Measurements from ENCODE around the gene NDUFB6.
"Not testable (repeated sequence)": the region's sequence is repeated elsewhere in the genome, so short reads cannot be mapped to it uniquely, and the experiment has no call there.

NDUFB6 gene

DNA sequence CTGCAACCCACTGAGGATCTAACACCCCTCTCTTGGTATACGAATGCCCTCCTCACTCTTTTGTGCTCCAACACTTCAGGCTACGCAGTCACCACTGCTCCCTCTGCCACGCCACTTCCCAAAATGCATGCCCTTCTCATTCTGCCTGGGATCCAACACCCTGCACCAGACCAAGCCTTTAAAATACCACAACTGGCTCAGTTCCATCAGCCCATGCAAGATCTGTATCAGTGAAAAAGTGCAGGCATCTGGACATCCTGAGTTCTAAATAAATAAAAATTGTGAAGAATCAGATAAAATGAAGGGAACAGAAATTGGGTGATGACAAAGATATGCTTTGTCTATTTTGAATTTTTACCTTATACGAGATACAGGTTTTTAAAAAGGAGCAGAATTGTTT, 2.7 kb downstream of the NDUFB6 start:
- DNase-seq: no peak

DNA sequence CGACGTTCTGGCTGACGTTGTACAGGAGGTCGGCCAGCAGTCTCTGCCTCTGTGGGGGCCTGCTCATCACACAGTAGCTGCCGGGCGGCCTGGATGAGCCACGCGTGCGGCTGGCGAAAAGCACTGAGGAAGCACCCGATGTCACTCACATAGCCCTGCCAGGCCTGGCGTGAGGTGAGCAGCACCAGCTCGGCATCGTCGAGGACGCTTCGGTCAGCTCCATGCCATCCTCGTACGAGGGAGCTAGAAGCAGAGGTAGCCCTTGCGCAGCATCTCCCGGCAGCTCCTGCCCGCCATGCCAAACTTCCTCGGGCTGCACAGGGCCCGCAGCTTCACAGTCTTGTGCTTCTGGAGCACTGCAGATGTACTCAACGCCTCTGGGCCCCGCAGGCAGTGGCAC, 6.2 kb downstream of the NDUFB6 start:
- no peak for DNase-seq

DNA sequence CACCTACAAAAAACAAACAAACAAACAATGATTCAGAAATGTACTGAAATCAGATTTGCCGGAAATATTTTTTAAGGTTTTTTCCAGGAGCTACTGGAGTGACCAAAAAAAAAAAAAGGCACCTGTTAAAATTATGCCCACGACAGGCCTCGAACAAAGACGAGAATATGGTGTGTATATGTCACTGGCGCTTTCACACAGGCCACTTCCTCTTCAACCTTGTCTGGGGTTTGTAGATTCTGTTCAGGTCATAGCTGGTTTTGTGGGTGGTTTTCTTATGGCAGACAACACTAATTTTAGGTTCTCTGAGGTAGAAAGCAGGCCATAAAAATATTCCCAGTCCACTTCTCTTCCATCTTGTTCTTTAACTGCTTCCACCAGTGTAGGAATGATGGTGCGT, 7.0 kb downstream of the NDUFB6 start:
- DNase-seq: no peak

DNA sequence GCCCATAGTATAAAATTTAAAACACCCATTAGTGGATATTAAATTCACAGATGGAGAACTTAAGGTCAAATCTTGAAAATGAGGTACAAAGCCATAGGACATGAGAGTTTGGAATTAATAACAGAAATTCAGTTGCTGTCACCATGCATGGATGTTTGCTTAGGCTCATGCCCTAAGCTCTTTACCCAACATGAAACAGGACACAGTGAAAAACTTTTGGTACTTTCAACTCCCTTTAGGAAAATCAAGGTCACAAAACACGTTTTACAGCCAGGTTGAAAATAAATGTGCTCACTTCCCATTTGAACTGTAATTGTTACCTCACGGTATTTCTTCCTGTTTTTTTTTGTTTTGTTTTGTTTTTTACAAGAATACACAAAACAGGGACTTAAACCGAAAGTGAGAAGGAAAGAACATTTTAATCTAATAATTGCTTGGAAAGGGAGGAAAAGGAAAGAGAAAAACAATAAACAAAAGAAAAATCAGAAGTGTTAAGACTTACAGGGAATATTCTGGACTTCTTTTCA, 14.5 kb downstream of the NDUFB6 start:
- DNase-seq: no peak

DNA sequence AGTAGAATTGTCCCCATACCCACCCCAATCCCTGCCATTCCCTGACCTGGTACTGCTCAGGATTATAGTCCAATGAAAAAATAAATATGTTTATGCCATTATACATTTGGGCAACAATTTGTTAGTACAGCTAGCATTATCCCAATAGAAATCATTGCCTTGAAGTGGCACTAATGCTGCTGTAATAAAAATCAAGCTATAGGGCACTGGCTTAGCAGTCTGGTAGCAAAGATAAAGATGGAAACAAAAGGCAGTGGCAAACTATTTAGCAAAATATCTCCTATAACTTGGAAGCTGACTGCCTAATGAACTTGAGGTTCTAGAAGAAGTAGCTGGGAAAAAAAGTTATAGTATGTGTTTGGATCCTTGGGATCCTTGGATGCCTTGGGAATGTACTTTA, 18.4 kb downstream of the NDUFB6 start:
- no peak for DNase-seq

DNA sequence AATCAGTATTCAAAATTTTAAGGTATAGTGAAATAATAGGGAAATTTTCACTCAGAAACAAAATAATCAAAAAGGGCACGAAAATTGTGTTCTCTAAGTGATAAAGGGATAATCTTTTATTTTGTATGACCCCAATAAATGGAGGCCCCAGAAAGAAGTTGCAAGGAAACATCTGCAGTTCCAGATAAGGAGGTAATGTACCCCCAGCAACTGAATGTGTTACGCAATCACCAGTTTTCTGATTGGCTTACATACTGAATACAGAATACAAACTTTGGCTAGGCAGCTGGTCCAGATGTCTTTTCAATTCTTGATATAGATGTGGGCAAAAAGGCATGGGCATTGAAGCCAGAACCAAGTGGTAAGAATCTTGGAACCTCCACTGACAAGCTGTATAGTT, 18.9 kb downstream of the NDUFB6 start:
- DNase-seq: no peak

DNA sequence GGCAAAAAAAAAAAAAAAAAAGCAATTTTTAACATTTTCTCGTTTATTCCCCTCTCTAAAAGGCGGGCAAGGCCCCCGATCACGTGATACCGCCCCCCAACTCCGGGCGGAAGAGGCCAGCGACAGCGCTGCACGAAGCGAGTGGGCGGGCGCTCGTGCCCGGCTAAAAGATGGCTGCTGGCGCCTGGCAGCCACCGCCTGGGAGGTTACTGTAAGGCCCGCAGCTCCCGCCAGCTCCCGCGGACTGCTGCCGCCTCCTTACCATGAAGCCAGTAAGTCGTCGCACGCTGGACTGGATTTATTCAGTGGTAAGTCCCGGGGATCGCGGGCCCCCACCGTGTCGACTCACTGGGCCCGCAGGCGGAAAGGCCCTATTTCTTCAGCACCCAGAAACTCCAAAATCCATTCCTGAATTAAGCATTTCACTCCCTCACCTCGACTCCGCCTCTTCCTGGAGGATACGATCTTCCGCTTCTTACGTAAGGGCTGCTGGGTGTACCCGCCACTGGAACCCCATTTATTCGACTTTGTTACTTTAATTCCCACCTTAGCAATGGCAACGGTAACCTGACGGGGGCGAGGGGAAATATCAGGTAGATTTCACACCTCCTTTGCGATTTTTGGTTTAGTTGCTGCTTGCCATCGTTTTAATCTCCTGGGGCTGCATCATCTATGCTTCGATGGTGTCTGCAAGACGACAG, 20.6 kb downstream of the NDUFB6 start, which contains the start of the genes SMIM27 and TOPORS:
TSS of gene SMIM27 (plus strand) at position 156 of the 701 bp plus-strand sequence. CDS start at position 264, 108 bp downstream.
TSS of gene TOPORS (minus strand) at position 415 of the 701 bp plus-strand sequence. CDS start at position 265, 150 bp downstream.
- DNase-seq: peak; percentile 90 to 92

DNA sequence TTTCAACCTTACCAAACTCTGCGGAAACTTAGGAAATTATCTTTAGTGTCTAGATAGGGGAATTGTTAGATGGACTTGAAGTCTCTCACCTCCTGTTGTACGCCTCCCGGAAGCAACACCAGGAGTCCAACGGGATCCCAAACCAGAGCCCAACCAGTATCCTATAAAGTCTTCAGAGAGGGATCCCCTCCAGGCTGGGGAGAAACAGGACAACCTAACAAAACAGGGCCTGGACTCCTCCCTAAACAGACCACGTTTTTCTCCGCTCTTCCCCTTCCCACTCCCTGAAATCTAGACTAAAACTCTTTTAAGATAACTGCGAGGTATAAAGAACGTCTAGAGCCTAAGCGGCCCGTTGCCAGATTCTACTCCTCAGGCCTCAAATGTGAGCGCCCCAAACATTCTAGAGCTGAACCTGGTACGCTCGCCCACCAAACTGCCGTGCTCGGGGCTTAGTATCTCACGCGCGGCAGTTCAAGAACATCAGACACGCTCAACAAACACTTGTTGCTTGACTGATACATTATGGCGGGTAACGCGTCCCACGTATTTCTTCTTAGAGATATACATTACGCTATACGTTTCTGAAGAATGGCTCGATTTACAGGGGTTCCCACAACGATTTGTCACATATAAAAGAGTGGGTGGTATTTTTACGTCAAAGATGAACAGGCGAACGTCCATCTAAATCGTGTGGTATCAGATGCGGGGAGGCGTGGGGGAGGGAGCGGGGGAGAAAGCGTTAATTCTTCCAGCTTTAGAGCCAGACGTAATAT, 21.5 kb downstream of the NDUFB6 start:
- peak; percentile 69 for DNase-seq

DNA sequence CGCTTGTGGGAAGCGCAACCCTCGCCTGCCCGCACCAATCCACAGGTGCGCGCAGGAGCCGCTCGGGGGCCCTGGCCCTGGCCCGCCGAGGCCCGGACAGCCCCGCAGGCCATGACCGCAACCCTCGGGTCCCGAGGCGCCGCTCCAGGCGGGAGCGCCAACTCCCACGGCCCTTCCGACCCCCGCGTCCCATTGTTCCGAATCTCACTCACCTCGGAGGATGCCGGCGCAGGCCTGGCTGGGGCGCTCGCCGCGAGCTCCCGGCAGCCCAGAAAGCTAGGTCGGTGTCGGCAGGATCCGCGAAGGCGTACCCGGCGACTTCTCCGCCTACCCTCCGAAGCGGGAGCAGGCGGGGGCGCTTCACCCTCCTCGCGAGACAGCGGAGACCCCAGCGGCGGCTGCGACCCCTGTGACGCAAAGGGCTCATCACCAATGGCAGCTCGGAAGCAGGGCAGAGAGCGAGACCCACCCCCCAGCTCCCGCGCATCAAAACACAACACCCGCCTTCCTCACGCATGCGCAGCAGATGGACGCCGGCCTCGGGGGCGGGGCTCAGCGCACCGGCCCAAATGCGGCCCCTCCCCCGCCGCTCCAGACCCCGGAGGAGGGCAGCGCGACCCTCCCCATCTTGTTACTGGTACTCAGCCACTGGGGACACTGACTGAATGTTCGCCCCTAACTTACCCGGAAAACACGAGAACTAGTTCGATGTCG, 22.2 kb downstream of the NDUFB6 start:
- DNase-seq: peak; percentile 93

DNA sequence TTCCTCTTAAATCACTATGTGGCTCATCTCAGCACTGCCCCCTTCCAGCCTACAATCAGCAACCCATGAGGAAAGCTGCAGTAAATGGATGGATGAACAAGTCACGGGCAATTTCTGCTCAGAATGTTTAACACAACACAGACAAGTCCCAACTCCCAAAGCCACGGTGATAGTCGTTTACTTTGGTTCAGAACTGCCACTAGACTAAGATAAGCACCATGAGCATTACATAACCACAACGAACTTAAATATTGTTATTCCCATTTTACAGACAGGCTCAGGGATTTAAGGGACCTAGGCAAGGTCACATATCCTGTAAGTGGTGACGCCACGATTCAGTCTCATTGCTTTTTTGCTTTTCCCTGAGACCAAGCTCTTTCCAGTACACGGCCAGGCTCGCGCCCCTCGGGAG, 22.8 kb downstream of the NDUFB6 start:
- no peak for DNase-seq

DNA sequence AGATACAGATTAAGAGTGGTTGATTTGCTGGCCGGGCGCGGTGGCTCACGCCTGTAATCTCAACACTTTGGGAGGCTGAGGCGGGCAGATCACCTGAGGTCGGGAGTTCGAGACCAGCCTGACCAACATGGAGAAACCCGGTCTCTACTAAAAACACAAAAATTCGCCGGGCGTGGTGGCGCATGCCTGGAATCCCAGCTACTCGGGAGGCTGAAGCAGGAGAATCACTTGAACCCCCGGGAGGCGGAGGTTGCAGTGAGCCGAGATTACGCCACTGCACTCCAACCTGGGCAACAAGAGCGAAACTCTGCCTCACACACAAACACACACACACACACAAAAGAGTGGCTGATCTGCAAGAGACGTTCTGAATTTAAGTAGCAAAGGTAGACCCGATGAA, 24.7 kb downstream of the NDUFB6 start:
- DNase-seq: not testable (repeated sequence)

DNA sequence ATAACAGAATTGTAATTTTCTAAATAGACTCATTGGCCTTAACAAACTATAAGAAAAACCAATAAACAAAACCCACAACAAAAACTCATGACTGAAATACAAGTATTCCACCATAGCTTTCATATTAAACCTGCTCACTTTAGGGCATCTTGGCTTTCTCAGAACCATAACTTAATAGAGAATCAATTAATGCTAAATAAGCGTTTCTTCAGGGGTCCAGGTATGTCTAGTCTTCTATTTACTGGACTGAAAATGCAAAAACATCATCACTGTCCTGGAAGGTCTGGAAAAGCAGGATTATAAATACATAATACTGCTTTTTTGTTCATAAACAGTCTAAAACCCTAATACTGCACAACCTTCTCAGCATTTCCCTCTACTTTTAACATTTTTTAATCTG, 27.1 kb downstream of the NDUFB6 start:
- no peak for DNase-seq

DNA sequence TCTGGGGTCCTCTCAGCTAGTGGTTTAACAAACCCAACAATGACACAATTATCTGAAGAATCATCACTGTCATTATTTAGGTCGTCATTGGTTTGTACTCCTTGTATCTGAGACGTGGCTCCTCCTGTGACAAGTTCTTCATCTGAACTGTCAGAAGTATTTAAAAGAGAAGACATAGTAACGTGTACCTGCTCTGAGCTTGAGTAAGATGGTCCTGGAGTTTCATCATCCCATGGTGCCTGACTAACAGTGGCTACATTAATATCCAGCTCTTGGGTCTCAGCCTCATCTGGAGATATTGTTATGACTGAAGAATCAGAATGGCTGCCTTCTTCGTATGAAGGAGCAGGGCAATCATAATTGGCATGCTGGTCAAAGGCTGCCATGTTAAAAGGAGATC, 29.9 kb downstream of the NDUFB6 start:
- no peak for DNase-seq

DNA sequence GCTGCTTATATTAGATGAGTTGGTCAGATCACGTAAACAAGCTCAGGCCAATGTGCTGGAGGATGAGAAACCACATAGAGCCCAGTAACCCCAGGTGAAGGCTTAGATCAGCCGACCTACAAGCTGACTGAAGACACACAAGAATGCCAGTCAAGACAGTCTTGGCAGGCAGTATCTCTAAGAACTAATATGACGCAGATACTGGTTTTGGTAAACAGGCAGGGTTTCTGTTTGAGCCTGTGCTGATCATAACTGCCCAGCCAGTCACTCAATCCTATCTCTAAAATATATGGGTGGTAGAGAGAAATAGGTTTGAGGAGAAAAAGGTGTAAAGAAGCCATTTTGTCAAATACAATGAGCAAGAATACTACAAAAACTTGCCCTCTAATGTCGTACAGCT, 39.1 kb downstream of the NDUFB6 start:
- no peak for DNase-seq

DNA sequence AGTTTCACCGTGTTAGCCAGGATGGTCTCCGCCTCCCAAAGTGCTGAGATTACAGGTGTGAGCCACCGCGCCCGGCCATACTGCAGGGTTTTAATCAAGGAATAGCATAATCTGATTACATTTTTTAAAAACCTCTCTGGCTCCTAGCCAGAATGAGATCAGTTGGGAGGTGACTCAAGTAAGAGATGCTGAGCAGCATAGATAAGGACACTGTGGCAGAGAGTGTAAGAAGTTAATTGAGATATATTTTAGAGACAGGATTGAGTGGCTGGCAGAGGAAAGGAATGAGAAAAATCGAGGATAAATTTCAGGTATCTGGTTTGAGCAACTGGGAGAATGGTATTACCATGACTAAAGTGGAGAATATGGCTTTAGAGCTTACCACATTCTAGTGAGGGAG, 39.6 kb downstream of the NDUFB6 start:
- DNase-seq: no peak

DNA sequence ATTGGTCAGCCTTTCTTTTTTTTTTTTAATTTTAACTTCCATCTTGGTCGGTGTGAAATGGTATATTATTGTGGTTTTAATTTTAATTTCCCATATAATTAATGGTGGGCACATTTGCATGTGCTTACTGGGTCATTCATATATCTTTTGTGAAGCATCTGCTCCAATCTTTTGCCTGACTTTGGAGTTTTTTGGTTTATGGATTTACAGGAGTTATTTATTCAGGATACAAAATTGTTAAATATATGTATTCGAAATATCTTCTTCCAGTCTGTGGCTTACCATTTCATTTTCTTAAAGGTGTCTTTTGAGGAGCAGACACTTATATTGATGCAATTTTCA, 46.3 kb downstream of the NDUFB6 start:
- DNase-seq: no peak

DNA sequence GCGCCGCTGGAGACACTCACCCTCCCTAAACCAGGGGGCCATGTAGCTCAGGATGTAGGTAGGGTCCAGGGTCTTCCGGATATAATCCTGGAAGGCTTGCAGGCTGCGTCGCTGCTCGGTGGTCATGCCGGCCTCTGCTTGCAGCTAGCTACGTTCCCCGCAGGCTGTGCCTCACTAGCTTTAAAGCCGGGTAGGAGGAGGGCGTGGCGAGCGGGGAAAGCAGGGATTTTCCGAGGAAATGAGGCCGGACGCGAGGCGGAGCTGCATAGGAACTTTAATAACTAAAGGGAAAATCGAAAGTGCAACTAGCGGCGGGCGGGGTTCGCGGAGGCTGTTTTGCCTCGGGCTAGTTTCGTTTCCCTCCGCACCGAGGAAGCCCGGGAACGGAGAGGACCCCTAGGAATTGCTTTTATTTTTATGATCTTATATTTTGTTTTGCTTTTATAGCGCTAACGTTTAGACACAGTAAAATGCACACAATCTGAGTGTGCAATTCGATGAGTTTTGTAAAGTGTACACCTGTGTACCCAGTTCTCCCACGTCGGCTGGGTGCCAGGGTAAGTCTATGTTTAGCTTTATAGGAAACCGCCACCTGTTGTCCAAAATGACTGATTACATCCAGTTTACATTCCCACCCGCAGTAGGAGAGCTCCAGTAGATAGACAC, 46.8 kb downstream of the NDUFB6 start, which contains the start of gene RIGI:
TSS of gene RIGI (minus strand) at position 156 of the 666 bp plus-strand sequence. CDS start at position 126, 30 bp downstream.
- DNase-seq: peak; percentile 77 to 78

DNA sequence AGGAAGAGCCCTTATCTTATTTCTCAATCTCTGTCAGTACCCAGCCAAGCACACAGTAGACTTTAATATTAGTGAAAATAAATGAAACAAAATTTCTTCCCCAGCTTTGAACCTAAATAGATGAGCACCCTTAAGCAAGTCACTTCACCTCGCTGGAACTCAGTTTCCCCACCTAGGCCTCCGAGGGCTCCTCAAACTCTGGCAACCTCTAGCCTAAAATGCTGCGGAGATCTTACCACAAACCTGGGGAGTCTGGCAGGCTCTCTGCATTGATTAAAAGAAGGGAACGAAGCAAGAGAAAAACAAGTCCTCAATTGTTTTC, 47.3 kb downstream of the NDUFB6 start:
- DNase-seq: no peak

DNA sequence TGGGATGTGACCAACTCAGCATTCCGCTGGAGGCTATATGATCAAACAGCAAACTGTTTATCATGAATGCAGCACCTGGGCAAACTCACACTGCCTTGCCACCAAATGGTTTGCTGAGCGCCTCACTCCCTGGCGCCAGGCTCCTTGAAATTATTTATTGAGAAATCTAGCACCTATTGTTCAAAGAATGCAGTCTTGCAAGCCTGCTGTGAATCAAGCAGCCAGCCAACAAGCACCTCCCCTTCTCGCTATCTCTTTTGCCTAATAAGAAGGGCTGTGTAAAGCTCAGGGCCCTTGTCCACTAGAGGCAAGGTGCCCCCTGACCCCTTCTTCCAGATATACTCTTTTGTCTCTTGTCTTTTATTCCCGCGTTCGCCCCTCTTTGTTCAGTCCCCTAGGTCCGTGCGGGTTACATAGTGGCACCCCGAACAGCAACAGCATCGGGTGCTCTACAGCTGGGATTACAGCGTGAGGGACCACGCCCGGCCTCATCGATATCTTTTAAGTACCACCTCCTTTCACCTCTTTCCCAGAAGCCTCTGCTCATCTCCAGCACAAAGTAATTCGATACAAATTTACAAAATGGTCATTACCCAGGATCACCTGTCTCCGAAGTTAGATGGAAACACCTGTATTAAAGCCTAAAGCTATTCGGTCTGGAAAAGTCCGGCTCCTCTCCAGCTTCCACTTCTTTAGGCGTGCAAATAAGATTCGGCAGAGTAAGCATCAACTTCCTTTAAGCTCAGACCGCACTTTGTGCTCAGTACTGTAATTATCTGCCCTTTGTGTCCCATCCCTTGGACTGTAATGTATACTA, 47.9 kb downstream of the NDUFB6 start:
- DNase-seq: peak; percentile 35 to 43

DNA sequence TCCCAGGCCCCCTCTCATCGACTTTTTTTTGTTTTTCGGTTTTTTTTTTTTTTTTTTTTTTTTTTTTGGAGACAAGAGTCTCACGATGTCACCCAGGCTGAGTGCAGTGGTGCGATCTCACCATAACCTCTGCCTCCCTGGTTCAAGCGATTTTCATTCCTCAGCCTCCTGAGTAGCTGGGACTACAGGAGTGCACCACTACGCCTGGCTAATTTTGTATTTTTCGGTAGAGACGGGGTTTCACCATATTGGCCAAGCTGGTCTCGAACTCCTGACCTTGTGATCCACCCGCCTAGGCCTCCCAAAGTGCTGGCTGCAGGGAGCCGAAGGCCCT, 48.4 kb downstream of the NDUFB6 start:
- not testable (repeated sequence) for DNase-seq

DNA sequence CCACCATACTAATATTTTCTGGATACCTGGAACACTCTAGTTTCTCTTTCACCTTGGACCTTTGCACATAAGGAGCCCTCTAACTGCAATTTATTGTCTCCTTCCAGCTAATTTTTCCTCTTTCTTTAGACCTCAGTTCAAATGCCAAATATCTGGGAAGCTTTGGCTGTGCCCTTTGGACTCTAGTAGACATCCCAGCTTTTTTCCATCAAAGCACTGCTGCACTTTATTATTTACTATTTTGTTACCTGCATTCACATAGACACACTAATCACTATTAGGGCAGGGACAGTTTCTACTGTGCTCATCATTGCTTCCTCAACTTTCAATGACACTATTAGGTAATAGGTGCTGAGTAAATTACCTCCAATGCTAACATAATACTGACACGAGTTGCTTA, 49.0 kb downstream of the NDUFB6 start:
- DNase-seq: no peak

DNA sequence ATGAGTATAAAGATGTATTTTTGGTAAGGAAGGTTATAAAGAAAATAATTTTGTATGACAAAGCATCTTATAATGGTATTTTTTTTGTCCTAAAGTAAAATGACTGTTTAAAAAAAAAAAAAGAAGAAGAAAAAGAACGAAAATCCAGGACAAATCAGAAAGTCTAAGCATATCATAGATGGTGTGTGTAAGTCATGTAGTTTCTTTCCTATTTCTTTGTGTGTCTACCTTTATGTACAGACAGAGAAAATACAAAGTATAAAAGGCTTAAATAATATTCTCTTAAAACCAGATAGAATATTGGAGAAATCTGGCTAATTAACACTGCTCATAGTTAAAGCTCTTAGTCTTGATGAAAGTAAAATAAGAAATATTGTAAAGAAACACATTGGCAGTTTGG, 54.7 kb downstream of the NDUFB6 start:
- DNase-seq: no peak
